Esophagus muscularis mucosa (tissue), 4 donors: Measurements from ENCODE around the gene PPRC1.

Experiments used
- EP300 ChIP-seq: sonication (generic); formaldehyde crosslinking; IDR thresholded peaks from one replicate; pipeline ENCODE4 v1.6.1; 2017; ENCODE audit warnings: antibody characterized with exemption
- POLR2A ChIP-seq: fragments of 450-650 bp; IDR thresholded peaks from one replicate; pipeline ENCODE4 v1.6.1; 2017; ENCODE audit warnings: antibody characterized with exemption, moderate library complexity, mild to moderate bottlenecking, low read depth
- POLR2AphosphoS5 ChIP-seq, 2 donors: sonication (generic); formaldehyde crosslinking; IDR thresholded peaks; one replicate each; pipeline ENCODE4 v1.6.1; 2017; ENCODE audit warnings: antibody characterized with exemption in 2 of 2
- TF ChIP-seq, protein P1 (sequence below), 3 experiments: fragments of 200-600 bp in 2 of 3; fragments of 450-650 bp in 1 of 3; sonication (generic) in 2 of 3; IDR thresholded peaks; one replicate each; pipeline ENCODE4 v1.5.1; 2017 to 2019; ENCODE audit warnings: antibody characterized with exemption in 3 of 3, mild to moderate bottlenecking in 2 of 3, moderate library complexity in 1 of 3

GRCh38 chr10:102132193-102132562 is 662 bp upstream of the PPRC1 start:
- TF ChIP-seq, protein P1, sequence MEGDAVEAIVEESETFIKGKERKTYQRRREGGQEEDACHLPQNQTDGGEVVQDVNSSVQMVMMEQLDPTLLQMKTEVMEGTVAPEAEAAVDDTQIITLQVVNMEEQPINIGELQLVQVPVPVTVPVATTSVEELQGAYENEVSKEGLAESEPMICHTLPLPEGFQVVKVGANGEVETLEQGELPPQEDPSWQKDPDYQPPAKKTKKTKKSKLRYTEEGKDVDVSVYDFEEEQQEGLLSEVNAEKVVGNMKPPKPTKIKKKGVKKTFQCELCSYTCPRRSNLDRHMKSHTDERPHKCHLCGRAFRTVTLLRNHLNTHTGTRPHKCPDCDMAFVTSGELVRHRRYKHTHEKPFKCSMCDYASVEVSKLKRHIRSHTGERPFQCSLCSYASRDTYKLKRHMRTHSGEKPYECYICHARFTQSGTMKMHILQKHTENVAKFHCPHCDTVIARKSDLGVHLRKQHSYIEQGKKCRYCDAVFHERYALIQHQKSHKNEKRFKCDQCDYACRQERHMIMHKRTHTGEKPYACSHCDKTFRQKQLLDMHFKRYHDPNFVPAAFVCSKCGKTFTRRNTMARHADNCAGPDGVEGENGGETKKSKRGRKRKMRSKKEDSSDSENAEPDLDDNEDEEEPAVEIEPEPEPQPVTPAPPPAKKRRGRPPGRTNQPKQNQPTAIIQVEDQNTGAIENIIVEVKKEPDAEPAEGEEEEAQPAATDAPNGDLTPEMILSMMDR (IDR thresholded peaks at IDR 0.05) = no peak
- TF ChIP-seq POLR2AphosphoS5 (IDR thresholded peaks at IDR 0.05) (no peak), POLR2A (no peak), EP300 (no peak)
